Non-pigmented ciliary epithelial cell (primary cell): ENCODE data around the gene DBR1.
"Not testable (repeated sequence)": the region's sequence is repeated elsewhere in the genome, so short reads cannot be mapped to it uniquely, and the experiment has no call there.

Source experiments
- DNase-seq: peaks from one replicate; pipeline ENCODE4 v3.0.0-alpha.2; 2010; ENCODE audit warnings: low read depth

Gene DBR1

GRCh38 chr3:138186803-138187295, 12.1 kb upstream of the DBR1 start:
- DNase-seq = no peak

GRCh38 chr3:138186221-138186620, 11.5 kb upstream of the DBR1 start:
- no peak for DNase-seq

GRCh38 chr3:138184994-138185393, 10.3 kb upstream of the DBR1 start:
- no peak for DNase-seq

GRCh38 chr3:138180375-138181029, 5.8 kb upstream of the DBR1 start:
- no peak for DNase-seq

- DNase-seq = no peak
Measured at GRCh38 chr3:138173769-138174420, 826 bp downstream of the DBR1 start.

GRCh38 chr3:138172625-138173024, 2.1 kb downstream of the DBR1 start:
- DNase-seq = no peak

- DNase-seq = no peak
Measured at GRCh38 chr3:138165061-138165460, 9.7 kb downstream of the DBR1 start.

- DNase-seq = no peak
Measured at GRCh38 chr3:138157743-138158142, 17.0 kb downstream of the DBR1 start.

- DNase-seq = no peak
Measured at GRCh38 chr3:138154534-138154933, 20.2 kb downstream of the DBR1 start.

GRCh38 chr3:138148503-138148902, 26.2 kb downstream of the DBR1 start:
- DNase-seq = no peak

GRCh38 chr3:138142181-138142580, 32.5 kb downstream of the DBR1 start:
- DNase-seq = not testable (repeated sequence)

- no peak for DNase-seq
Measured at GRCh38 chr3:138140940-138141339, 33.8 kb downstream of the DBR1 start.

GRCh38 chr3:138139691-138140090, 35.0 kb downstream of the DBR1 start:
- DNase-seq = no peak

- no peak for DNase-seq
Measured at GRCh38 chr3:138137861-138138260, 36.9 kb downstream of the DBR1 start.

GRCh38 chr3:138136201-138136600, 38.5 kb downstream of the DBR1 start:
- DNase-seq = no peak

- DNase-seq = no peak
Measured at GRCh38 chr3:138135833-138136194, 38.9 kb downstream of the DBR1 start.

GRCh38 chr3:138135146-138135832, 39.4 kb downstream of the DBR1 start:
- DNase-seq = no peak

GRCh38 chr3:138132239-138132638, 42.5 kb downstream of the DBR1 start, which contains the start of gene A4GNT:
Gene A4GNT (minus strand): TSS chr3:138132390. CDS start chr3:138131256, 1,134 bp downstream.
- no peak for DNase-seq

GRCh38 chr3:138127636-138128365, 46.9 kb downstream of the DBR1 start:
- no peak for DNase-seq

GRCh38 chr3:138125548-138126221, 49.0 kb downstream of the DBR1 start:
- DNase-seq = no peak

GRCh38 chr3:138124706-138125355, 49.9 kb downstream of the DBR1 start:
- no peak for DNase-seq
